Measurements from ENCODE around the gene ARID1B.

DNA sequence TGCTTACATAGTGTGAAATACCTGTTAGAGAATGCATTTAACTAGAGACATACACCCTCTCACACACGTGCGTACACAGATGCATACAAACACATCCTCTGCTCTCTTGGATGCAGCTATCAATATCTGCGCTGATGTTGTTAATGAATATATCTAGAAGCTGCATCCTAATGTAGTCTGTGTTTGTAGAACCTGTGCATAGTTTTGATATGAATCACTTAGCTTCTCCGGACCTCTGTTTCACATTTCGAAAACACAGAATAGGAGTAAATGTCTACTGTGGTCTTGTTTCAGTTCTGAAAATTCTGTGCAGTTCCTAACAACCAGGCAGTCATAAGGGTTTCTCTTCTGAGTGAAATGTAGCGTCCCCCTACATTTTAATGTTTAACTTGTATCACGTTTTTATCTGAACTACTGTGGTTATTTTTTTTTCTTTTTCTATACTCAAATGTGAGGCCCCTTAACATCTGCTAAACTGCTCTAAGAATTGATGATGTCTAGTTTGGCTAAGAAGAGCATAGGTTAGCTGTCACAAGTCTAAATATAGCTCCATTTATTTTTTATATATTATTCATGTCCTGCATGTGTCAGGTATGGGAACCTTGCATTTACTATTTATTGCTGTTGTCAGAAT lies 291.6 kb downstream of the ARID1B start:
- TF ChIP-seq, protein P1, sequence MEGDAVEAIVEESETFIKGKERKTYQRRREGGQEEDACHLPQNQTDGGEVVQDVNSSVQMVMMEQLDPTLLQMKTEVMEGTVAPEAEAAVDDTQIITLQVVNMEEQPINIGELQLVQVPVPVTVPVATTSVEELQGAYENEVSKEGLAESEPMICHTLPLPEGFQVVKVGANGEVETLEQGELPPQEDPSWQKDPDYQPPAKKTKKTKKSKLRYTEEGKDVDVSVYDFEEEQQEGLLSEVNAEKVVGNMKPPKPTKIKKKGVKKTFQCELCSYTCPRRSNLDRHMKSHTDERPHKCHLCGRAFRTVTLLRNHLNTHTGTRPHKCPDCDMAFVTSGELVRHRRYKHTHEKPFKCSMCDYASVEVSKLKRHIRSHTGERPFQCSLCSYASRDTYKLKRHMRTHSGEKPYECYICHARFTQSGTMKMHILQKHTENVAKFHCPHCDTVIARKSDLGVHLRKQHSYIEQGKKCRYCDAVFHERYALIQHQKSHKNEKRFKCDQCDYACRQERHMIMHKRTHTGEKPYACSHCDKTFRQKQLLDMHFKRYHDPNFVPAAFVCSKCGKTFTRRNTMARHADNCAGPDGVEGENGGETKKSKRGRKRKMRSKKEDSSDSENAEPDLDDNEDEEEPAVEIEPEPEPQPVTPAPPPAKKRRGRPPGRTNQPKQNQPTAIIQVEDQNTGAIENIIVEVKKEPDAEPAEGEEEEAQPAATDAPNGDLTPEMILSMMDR (IDR thresholded peaks at IDR 0.05; ENCODE audit: insufficient read depth, low read depth, low read length), result no peak
- TF ChIP-seq EZH2 (IDR thresholded peaks at IDR 0.05; ENCODE audit: insufficient read depth, low read length), result no peak

Measured in astrocyte (in vitro differentiated cells and primary cell).